Neural progenitor cell (in vitro differentiated cells): ENCODE results near the gene LINGO3.

Experiments used
- EZH2 ChIP-seq: fragments of 200-600 bp; sonication (generic); IDR thresholded peaks from 2 replicates; pipeline ENCODE4 v1.6.1; 2017; ENCODE audit warnings: antibody characterized with exemption, mild to moderate bottlenecking, moderate library complexity
- EZH2phosphoT487 ChIP-seq: fragments of 200-600 bp; sonication (generic); IDR thresholded peaks from 2 replicates; pipeline ENCODE4 v1.6.1; 2017; ENCODE audit warnings: antibody characterized with exemption
- TF ChIP-seq, protein P1 (sequence below): fragments of 200-600 bp; sonication (generic); IDR thresholded peaks from 2 replicates; pipeline ENCODE4 v1.5.1; 2017; ENCODE audit warnings: antibody characterized with exemption, mild to moderate bottlenecking

DNA sequence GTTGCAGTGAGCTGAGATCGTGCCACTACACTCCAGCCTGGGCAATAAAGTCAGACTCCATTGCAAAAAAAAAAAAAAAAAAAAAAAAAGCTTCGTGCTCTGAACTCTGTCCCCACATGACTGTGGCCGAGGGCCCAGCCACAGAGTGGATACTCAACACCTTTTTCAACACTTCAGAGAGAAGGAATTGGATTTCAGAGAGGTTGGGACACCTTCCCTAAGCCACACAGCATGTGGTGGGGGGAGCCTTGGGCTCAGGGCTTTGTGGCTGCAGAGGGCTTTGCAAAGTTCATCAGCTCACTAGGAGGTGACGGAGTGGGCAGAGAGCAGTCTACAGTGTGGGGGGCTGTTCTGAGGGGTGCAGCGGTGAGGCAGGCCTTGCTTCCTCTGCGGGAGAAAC is 11.0 kb upstream of the LINGO3 start:
- TF ChIP-seq, protein P1, sequence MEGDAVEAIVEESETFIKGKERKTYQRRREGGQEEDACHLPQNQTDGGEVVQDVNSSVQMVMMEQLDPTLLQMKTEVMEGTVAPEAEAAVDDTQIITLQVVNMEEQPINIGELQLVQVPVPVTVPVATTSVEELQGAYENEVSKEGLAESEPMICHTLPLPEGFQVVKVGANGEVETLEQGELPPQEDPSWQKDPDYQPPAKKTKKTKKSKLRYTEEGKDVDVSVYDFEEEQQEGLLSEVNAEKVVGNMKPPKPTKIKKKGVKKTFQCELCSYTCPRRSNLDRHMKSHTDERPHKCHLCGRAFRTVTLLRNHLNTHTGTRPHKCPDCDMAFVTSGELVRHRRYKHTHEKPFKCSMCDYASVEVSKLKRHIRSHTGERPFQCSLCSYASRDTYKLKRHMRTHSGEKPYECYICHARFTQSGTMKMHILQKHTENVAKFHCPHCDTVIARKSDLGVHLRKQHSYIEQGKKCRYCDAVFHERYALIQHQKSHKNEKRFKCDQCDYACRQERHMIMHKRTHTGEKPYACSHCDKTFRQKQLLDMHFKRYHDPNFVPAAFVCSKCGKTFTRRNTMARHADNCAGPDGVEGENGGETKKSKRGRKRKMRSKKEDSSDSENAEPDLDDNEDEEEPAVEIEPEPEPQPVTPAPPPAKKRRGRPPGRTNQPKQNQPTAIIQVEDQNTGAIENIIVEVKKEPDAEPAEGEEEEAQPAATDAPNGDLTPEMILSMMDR, result no peak
- TF ChIP-seq EZH2phosphoT487, result no peak
- TF ChIP-seq EZH2, result no peak
